Muscle layer of duodenum (tissue), 2 donors: ENCODE results near the gene ITGB4.
"Not testable (repeated sequence)": the region's sequence is repeated elsewhere in the genome, so short reads cannot be mapped to it uniquely, and the experiment has no call there.

Experiments used
- H3K27ac ChIP-seq: one replicate; pipeline ENCODE4 v1.7.0; 2013; ENCODE audit warnings: mild to moderate bottlenecking, low read length
- H3K27me3 ChIP-seq: one replicate; pipeline ENCODE4 v1.7.0; 2013; ENCODE audit warnings: low read depth, mild to moderate bottlenecking, control low read depth, low read length
- H3K36me3 ChIP-seq, 2 donors: one replicate each; pipeline ENCODE4 v1.7.0; 2013; ENCODE audit warnings: low read length in 2 of 2, control low read depth in 1 of 2, mild to moderate bottlenecking in 1 of 2; ENCODE audit not compliant: insufficient read depth in 2 of 2, control insufficient read depth in 1 of 2
- H3K4me1 ChIP-seq, 2 donors: one replicate each; pipeline ENCODE4 v1.7.0; 2013; ENCODE audit warnings: low read length in 2 of 2, mild to moderate bottlenecking in 2 of 2, control low read depth in 1 of 2, moderate library complexity in 1 of 2; ENCODE audit not compliant: insufficient read depth in 2 of 2, control insufficient read depth in 1 of 2
- H3K4me3 ChIP-seq, 2 donors: one replicate each; pipeline ENCODE4 v1.7.0; 2013; ENCODE audit warnings: low read length in 2 of 2, low read depth in 1 of 2, mild to moderate bottlenecking in 1 of 2
- H3K9me3 ChIP-seq, 2 donors: one replicate each; pipeline ENCODE4 v1.7.0; 2013; ENCODE audit warnings: low read length in 2 of 2, control low read depth in 1 of 2, mild to moderate bottlenecking in 1 of 2; ENCODE audit not compliant: control insufficient read depth in 1 of 2
- donor health status: healthy.

The ITGB4 gene

GRCh38 chr17:75777296-75777922, 56.1 kb downstream of the ITGB4 start:
- Histone ChIP-seq H3K27me3 (no peaks in the 10 kb centered on the region), H3K9me3 (no peaks in the 10 kb centered on the region), H3K4me1 (peaks cover 0 to 30% of the 10 kb centered on the region in 2 donors), H3K27ac (peak overlapping the region; percentile 21), H3K4me3 (peak overlapping the region; percentile 88 to 94), H3K36me3 (peaks cover 24 to 29% of the 10 kb centered on the region in 2 donors)

- H3K27me3 ChIP-seq, H3K9me3 ChIP-seq: not testable (repeated sequence)
- Histone ChIP-seq H3K27ac (peak overlapping the region; percentile 92), H3K4me1 (peaks cover 3 to 30% of the 10 kb centered on the region in 2 donors), H3K4me3 (peak overlapping the region; percentile 88 to 94), H3K36me3 (peaks cover 24 to 29% of the 10 kb centered on the region in 2 donors)
Measured at GRCh38 chr17:75778066-75778860, 57.0 kb downstream of the ITGB4 start.

GRCh38 chr17:75778861-75779249, 57.6 kb downstream of the ITGB4 start:
- peak overlapping the region; percentile 88 to 94 for H3K4me3 ChIP-seq
- peaks cover 24 to 29% of the 10 kb centered on the region in 2 donors for H3K36me3 ChIP-seq
- H3K9me3 ChIP-seq = no peaks in the 10 kb centered on the region
- peak overlapping the region; percentile 92 for H3K27ac ChIP-seq
- H3K27me3 ChIP-seq = no peaks in the 10 kb centered on the region
- peaks cover 9 to 33% of the 10 kb centered on the region in 2 donors for H3K4me1 ChIP-seq

- Histone ChIP-seq H3K4me1 (peaks cover 13 to 37% of the 10 kb centered on the region in 2 donors), H3K9me3 (no peaks in the 10 kb centered on the region), H3K36me3 (peaks cover 21 to 29% of the 10 kb centered on the region in 2 donors), H3K27ac (peak overlapping the region; percentile 92), H3K27me3 (no peaks in the 10 kb centered on the region), H3K4me3 (peak overlapping the region; percentile 88 to 94)
Measured at GRCh38 chr17:75779250-75779986, 58.2 kb downstream of the ITGB4 start.

- H3K27me3 ChIP-seq = no peaks in the 10 kb centered on the region
- H3K4me3 ChIP-seq = peak overlapping the region in 1 of 2 donors; percentile 94
- H3K36me3 ChIP-seq = peaks cover 18 to 27% of the 10 kb centered on the region in 2 donors
- no peaks in the 10 kb centered on the region for H3K9me3 ChIP-seq
- peak overlapping the region; percentile 92 for H3K27ac ChIP-seq
- H3K4me1 ChIP-seq = peaks cover 15 to 32% of the 10 kb centered on the region in 2 donors
Measured at GRCh38 chr17:75779987-75780889, 59.0 kb downstream of the ITGB4 start.

GRCh38 chr17:75783069-75783783, 62.0 kb downstream of the ITGB4 start:
- peak overlapping the region; percentile 100 for H3K27ac ChIP-seq
- H3K27me3 ChIP-seq = no peaks in the 10 kb centered on the region
- peaks cover 15 to 28% of the 10 kb centered on the region in 2 donors for H3K4me1 ChIP-seq
- no peaks in the 10 kb centered on the region for H3K9me3 ChIP-seq
- peak overlapping the region; percentile 33 to 56 for H3K4me3 ChIP-seq
- H3K36me3 ChIP-seq = peaks cover 2 to 14% of the 10 kb centered on the region in 2 donors

- Histone ChIP-seq H3K9me3 (no peaks in the 10 kb centered on the region), H3K36me3 (peaks cover 0 to 10% of the 10 kb centered on the region in 2 donors), H3K4me1 (peaks cover 15 to 28% of the 10 kb centered on the region in 2 donors), H3K4me3 (peak overlapping the region; percentile 56 to 86), H3K27me3 (no peaks in the 10 kb centered on the region), H3K27ac (peak overlapping the region; percentile 100)
Measured at GRCh38 chr17:75783803-75784472, 62.7 kb downstream of the ITGB4 start.

- Histone ChIP-seq H3K9me3 (no peaks in the 10 kb centered on the region), H3K4me3 (peak within 1 kb of the TSS; percentile 56 to 86), H3K27ac (peak within 1 kb of the TSS; percentile 100), H3K36me3 (peaks cover 0 to 4% of the 10 kb centered on the region in 2 donors), H3K4me1 (peaks cover 15 to 28% of the 10 kb centered on the region in 2 donors), H3K27me3 (no peaks in the 10 kb centered on the region)
Measured at GRCh38 chr17:75784473-75785015, 63.3 kb downstream of the ITGB4 start, which contains the start of gene UNK. UNK (plus strand) TSS chr17:75784806; CDS start chr17:75784881, 75 bp downstream.

GRCh38 chr17:75785016-75785890, 64.0 kb downstream of the ITGB4 start:
- Histone ChIP-seq H3K4me3 (peak overlapping the region; percentile 56 to 86), H3K27ac (peak overlapping the region; percentile 100), H3K36me3 (peaks cover 0 to 4% of the 10 kb centered on the region in 2 donors), H3K27me3 (no peaks in the 10 kb centered on the region), H3K4me1 (peaks cover 15 to 28% of the 10 kb centered on the region in 2 donors), H3K9me3 (no peaks in the 10 kb centered on the region)
